ENCODE measurements around the gene KLHL29.

DNA sequence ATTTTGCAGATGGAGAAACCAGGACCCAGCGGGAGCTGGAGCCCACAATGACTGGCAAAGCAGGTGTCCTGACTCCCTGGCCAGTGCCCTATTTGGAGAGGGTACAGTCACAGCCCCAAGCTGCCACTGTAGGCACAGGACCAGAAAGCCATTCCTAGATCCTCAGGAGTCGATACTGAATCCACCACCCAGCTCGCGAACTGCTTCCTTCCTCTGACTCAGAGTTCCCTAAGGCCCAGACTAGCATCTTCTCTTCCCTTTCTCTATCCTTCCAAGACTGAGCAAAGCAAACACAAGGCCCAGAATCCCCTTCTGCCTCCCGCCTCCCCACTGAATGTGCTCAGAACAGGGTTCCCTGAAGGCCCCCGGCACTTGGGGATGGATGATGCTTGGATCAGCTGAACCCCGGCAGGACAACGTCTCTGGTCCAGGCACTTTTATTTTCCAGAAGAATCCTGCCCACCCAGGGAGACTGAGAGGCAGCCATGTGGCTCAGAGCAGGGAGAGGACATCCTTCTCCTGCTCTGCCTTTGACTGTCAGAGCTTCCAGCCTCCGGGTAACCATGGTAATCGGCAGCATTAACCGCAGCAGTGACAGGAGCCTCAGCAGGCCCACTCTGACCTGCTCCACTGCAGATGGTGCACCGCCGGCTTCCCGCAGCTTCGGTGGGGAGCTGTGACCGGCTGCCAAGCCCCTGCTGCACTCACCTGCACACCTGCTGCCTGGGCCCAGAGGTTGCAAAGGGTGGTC lies 34.8 kb upstream of the KLHL29 start:
- TF ChIP-seq, protein P1, sequence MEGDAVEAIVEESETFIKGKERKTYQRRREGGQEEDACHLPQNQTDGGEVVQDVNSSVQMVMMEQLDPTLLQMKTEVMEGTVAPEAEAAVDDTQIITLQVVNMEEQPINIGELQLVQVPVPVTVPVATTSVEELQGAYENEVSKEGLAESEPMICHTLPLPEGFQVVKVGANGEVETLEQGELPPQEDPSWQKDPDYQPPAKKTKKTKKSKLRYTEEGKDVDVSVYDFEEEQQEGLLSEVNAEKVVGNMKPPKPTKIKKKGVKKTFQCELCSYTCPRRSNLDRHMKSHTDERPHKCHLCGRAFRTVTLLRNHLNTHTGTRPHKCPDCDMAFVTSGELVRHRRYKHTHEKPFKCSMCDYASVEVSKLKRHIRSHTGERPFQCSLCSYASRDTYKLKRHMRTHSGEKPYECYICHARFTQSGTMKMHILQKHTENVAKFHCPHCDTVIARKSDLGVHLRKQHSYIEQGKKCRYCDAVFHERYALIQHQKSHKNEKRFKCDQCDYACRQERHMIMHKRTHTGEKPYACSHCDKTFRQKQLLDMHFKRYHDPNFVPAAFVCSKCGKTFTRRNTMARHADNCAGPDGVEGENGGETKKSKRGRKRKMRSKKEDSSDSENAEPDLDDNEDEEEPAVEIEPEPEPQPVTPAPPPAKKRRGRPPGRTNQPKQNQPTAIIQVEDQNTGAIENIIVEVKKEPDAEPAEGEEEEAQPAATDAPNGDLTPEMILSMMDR (IDR thresholded peaks at IDR 0.05; ENCODE audit: low read depth, low read length): no peak
- TF ChIP-seq POLR2A (IDR thresholded peaks at IDR 0.05; ENCODE audit: extremely low read depth, insufficient read length): no peak

Data from NB4 (cell line).